Spleen (tissue), 7 donors: ENCODE data around the gene CKM.

Experiments
- CTCF ChIP-seq, 11 experiments: fragments of 200-600 bp in 7 of 11; fragments of 450-650 bp in 4 of 11; sonication (generic) in 4 of 11; IDR thresholded peaks in 8 of 11; conservative IDR thresholded peaks in 3 of 11; 1 replicate in 7 of 11; 2 replicates in 4 of 11; pipeline versions ENCODE4 v1.4.0 to v1.8.0; 2016 to 2021; ENCODE audit warnings: antibody characterized with exemption in 11 of 11, inconsistent platforms in 4 of 11, mild to moderate bottlenecking in 1 of 11
- POLR2A ChIP-seq, 3 donors: fragments of 450-650 bp; IDR thresholded peaks; one replicate each; pipeline ENCODE4 v1.5.1; 2017; ENCODE audit warnings: antibody characterized with exemption in 3 of 3, mild to moderate bottlenecking in 1 of 3
- POLR2AphosphoS5 ChIP-seq, 3 donors: sonication (generic); formaldehyde crosslinking; IDR thresholded peaks; one replicate each; pipeline ENCODE4 v1.5.1; 2017; ENCODE audit warnings: antibody characterized with exemption in 3 of 3
- donor health status: DM: no; HTN: no; CAD: no; lungs with moderate emphysema.
- donor health status: DM: no; HTN: no; CAD: no.
- donor health status: DM: no; HTN: no; CAD: no.

- no peak for TF ChIP-seq CTCF (IDR thresholded peaks at IDR 0.05 in 8 of 11, conservative IDR thresholded peaks at IDR 0.05 in 3 of 11)
- no peak for TF ChIP-seq POLR2A (IDR thresholded peaks at IDR 0.05)
- TF ChIP-seq POLR2AphosphoS5 (IDR thresholded peaks at IDR 0.05) = no peak
These were observed 18.3 kb upstream of the CKM start for GRCh38 chr19:45340899-45341453.
